NT2/D1 (cell line): ENCODE data around the gene SLC7A5.
"Not testable (repeated sequence)": the region's sequence is repeated elsewhere in the genome, so short reads cannot be mapped to it uniquely, and the experiment has no call there.

ENCODE experiments used
- DNase-seq: peaks from one replicate; pipeline ENCODE4 v3.0.0-alpha.2; 2011; ENCODE audit warnings: low read depth, low spot score
- H3K27me3 ChIP-seq: 2 replicates; pipeline ENCODE4 v1.6.0; 2011; ENCODE audit warnings: mild to moderate bottlenecking; ENCODE audit not compliant: insufficient read length, insufficient read depth
- H3K36me3 ChIP-seq: 2 replicates; pipeline ENCODE4 v1.6.1; 2011; ENCODE audit warnings: mild to moderate bottlenecking, low read length, mixed read lengths; ENCODE audit not compliant: insufficient read depth, insufficient read length
- H3K4me1 ChIP-seq: 2 replicates; pipeline ENCODE4 v1.5.1; 2011; ENCODE audit not compliant: insufficient read depth, insufficient read length
- H3K4me3 ChIP-seq: 2 replicates; pipeline ENCODE4 v1.5.1; 2011; ENCODE audit warnings: low read depth; ENCODE audit not compliant: insufficient read length
- H3K9ac ChIP-seq: 2 replicates; pipeline ENCODE4 v1.6.0; 2011; ENCODE audit warnings: low read depth; ENCODE audit not compliant: insufficient read length
- H3K9me3 ChIP-seq: 2 replicates; pipeline ENCODE4 v1.5.1; 2011; ENCODE audit warnings: mild to moderate bottlenecking, low read length; ENCODE audit not compliant: insufficient read depth
- SUZ12 ChIP-seq: IDR thresholded peaks from 2 replicates; pipeline ENCODE4 v1.6.1; 2011; ENCODE audit not compliant: insufficient read length, insufficient read depth; ENCODE audit errors: extremely low read depth
- YY1 ChIP-seq: IDR thresholded peaks from 2 replicates; pipeline ENCODE4 v1.6.1; 2011; ENCODE audit not compliant: insufficient read length, insufficient read depth
- ZNF274 ChIP-seq: IDR thresholded peaks from 2 replicates; pipeline ENCODE4 v1.6.1; 2011; ENCODE audit warnings: mild to moderate bottlenecking, low read depth, low read length

SLC7A5 gene

DNA sequence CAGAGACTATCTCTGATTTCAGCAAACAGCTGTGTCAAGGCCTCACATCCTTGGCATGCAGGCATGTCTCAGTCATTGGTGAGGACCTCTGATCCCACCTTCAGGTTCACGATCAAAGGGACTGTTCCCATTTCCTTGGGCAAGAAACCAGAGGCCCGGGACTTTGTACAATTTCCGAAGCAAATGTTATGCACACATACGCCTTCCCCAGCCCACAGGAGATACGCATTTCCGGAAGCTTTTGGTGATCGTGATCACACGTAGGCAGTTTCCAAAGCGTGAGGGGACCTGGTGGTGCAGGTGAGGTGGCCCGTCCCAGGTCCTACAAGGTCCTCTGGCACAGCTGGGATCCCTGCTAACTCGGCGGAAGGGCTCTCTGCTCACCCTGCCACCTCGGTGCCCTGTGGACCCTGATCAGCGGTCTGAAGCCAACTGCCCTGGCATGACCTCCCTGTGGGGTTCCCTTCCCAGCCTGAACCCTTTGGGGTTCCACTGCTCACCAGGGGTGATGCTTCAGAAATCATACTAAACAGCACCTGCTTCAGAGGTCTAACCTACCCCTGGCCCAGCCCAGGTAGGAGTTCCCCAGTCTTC lies 74.7 kb downstream of the SLC7A5 start:
- Histone ChIP-seq H3K4me1 (no peaks in the 10 kb centered on the region), H3K9me3 (no peaks in the 10 kb centered on the region), H3K27me3 (no peaks in the 10 kb centered on the region), H3K9ac (no peak overlapping the region), H3K36me3 (no peaks in the 10 kb centered on the region), H3K4me3 (no peak overlapping the region)
- no peak for DNase-seq
- no peak for TF ChIP-seq ZNF274
- no peak for TF ChIP-seq YY1
- no peak for TF ChIP-seq SUZ12

DNA sequence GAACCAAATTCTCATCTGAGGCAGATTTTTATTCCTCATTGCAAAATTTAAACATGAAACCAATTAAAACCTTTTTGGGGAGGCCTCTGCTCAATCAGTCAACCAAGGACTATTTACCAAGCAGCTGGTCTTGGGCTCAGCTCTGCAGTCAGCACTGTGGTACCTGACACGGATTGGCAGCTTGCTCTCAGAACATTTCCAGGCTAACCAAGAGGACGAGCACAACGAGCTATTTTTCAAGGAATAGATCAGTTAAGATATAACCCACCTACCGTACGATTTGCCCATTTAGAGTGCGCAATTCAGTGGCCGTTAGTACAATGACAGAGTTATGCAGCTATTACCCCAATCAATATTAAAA lies 77.1 kb downstream of the SLC7A5 start:
- H3K4me1 ChIP-seq, result no peaks in the 10 kb centered on the region
- H3K36me3 ChIP-seq, result no peaks in the 10 kb centered on the region
- no peaks in the 10 kb centered on the region for H3K9me3 ChIP-seq
- no peak for DNase-seq
- no peaks in the 10 kb centered on the region for H3K27me3 ChIP-seq
- no peak overlapping the region for H3K4me3 ChIP-seq
- no peak overlapping the region for H3K9ac ChIP-seq
- TF ChIP-seq SUZ12 (no peak), ZNF274 (no peak), YY1 (no peak)

DNA sequence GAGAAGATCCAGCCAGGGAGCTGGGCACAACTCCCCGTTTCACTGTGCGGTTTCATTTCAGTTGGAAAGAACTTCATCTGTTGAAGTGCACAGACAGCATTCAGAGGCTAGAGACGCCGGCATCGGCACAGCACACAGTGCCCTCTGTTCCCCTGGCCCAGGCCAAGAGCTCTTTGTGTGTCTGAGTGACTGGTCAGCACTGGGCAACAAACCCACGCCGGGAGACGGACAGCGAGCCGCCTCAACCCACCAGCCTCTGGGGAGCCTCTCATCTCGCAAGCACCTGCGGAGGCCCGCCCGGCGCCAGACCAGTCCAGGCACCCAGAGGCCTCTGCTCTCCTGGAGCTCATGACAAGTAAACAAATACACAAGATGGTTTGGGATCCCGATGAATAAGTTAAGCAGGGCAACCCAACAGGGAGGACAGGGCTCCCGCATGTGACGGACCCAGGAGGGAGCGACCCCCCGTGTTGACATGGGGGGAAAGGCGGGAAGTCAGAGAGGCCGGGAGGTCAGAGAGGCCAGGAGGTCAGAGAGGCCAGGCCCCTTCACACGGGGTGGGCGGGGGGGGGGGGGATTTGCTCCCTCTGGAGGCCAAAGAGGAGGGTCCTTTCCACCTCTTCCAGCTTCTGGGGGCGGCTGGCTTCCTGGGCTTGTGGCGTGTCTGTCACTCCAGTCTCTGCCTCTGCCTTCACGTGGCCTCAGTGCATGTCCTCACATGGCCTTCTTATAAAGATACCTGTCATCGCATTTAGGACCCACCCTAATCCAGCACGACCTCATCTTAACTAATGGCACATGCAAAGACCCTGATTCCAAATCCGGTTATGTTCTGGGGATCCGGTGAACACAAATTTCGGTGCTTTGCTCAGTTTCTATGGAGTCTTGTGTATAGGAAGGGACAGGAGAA lies 77.8 kb downstream of the SLC7A5 start:
- no peak for DNase-seq
- H3K27me3 ChIP-seq, result no peaks in the 10 kb centered on the region
- no peaks in the 10 kb centered on the region for H3K4me1 ChIP-seq
- H3K9me3 ChIP-seq, result no peaks in the 10 kb centered on the region
- H3K9ac ChIP-seq, result no peak overlapping the region
- H3K36me3 ChIP-seq, result no peaks in the 10 kb centered on the region
- no peak for TF ChIP-seq ZNF274
- TF ChIP-seq SUZ12, result no peak
- no peak for TF ChIP-seq YY1
- no peak overlapping the region for H3K4me3 ChIP-seq

DNA sequence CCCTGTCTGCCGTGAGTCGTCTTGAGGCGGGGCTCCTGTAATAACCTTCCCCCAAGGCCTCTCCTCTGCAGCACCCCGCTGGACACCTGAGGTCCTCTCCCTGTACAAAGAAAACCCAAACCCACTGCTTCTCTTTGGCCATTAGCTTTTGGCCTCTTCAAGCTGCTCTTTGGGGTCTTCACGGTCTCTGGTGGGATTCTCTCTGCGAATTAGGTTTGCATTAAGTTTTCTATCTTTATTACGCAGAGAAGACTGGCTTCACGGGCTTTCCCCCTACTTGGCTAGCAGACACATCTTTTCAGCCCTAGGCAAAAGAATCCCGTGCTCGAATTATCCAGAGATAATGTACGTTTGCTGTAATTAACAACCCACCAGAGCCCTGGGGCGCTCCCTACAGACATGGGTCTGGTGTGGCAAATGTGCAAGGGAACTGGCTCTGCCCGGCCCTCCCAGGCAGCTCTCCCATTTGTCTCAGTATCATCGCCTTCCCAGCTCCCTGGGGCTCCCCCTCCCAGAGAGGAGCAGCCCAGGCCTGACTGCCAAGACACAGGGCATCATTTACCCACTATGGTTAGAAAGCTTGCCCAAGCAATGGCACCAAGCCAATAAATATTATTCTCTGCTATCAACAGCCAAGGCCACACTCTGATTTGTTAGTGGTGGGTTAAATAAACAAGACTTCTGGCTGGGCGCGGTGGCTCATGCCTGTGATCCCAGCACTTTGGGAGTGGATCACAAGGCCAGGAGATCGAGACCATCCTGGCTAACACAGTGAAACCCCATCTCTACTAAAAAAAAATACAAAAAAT lies 78.8 kb downstream of the SLC7A5 start:
- H3K4me3 ChIP-seq, result no peak overlapping the region
- H3K27me3 ChIP-seq, result no peaks in the 10 kb centered on the region
- no peak for DNase-seq
- H3K9me3 ChIP-seq, result no peaks in the 10 kb centered on the region
- H3K4me1 ChIP-seq, result no peaks in the 10 kb centered on the region
- no peak overlapping the region for H3K9ac ChIP-seq
- H3K36me3 ChIP-seq, result no peaks in the 10 kb centered on the region
- TF ChIP-seq YY1, result no peak
- no peak for TF ChIP-seq ZNF274
- no peak for TF ChIP-seq SUZ12

DNA sequence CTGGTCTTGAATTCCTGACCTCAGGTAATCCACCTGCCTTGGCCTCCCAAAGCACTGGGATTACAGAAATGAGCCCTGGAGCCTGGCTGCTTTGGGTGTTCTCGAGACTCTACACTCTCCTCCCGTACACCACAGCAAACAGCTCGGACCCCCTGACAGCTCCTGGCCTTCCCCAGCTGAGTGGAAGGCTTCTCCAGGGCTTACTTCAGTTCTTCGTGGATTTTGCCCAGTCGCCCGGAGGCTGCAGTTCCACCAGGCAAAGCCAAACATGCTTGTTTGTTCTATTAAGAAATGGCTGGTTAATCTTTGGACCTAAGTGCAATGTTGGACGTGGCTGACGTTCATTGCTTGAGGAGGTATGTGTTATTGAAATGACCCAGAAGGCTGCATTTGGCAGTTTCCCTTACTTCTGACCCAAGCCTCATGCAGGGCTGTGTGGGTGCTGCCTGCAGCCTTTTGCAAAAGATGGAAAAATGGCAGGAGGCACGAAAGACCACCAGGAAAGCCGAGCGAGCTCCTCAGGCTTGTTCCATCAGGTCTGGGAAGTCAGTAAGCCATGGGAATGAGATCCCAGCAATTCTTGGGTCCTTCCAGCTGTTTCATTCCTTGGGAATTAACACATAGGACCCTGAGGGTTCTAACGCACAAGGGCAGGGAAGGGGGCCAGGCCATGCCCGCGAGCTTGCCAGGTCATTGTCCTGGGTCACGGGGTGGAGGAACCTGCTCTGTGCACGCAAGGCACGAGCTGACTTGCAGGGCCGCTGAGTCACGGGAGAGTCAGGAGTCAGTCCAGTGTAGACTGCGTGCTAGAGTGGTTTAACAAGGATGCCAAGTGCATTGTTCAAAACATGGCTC lies 79.6 kb downstream of the SLC7A5 start:
- peak overlapping the region; percentile 3 for H3K9ac ChIP-seq
- H3K4me3 ChIP-seq, result no peak overlapping the region
- H3K9me3 ChIP-seq, result no peaks in the 10 kb centered on the region
- peaks cover 5% of the 10 kb centered on the region for H3K4me1 ChIP-seq
- H3K36me3 ChIP-seq, result no peaks in the 10 kb centered on the region
- H3K27me3 ChIP-seq, result no peaks in the 10 kb centered on the region
- TF ChIP-seq YY1, result no peak
- TF ChIP-seq ZNF274, result no peak
- TF ChIP-seq SUZ12, result no peak
- DNase-seq, result no peak

DNA sequence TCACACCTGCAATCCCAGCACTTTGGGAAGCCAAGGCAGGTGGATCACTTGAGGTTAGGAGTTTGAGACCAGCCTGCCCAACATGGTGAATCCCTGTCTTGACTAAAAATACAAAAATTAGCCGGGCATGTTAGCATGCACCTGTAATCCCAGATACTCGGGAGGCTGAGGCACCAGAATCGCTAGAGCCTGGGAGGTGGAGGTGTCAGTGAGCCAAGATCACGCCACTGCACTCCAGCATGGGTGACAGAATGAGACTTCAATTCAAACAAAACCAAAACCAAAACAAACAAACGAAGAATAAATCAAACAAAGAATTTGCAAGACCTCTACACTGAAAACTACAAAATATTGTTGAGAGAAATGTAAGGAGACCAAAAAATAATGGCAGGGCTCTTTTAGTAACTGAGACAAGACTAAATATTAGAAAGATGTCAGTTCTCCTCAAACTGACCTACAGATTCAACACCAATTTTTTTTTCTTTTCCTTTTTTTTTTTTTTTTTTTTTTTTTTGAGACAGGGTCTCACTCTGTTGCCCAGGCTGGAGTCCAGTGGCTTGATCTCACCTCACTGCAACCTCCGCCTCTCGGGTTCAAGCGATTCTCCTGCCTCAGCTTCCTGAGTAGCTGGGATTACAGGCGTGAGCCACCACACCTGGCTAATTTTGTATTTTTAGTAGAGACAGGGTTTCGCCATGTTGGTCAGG lies 80.4 kb downstream of the SLC7A5 start:
- H3K4me1 ChIP-seq, H3K36me3 ChIP-seq: not testable (repeated sequence)

DNA sequence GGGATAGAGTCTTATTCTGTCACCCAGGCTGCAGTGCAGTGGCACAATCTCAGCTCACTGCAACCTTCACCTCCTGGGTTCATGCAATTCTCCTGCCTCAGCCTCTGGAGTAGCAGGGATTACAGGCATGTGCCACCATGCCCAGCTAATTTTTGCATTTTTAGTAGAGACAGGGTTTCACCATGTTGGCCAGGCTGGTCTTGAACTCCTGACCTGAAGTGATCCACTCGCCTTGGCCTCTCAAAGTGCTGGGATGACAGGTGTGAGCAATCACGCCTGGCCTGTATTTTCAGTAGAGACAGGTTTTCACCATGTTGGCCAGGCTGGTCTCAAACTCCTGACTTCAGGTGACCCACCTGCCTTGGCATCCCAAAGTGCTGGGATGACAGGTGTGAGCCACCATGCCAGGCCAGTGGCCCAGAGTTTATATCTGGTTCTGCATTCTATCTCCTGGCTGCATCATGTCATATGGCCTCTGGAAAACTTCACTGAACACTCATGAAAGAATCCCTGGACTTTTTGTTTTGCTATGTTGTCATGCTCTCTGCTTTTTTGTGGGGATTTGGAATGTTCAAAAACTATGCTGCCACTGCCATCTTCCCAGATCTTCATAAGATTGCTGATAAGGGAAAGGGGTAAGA lies 81.7 kb downstream of the SLC7A5 start:
- not testable (repeated sequence) for H3K4me3 ChIP-seq, DNase-seq, H3K9me3 ChIP-seq, H3K4me1 ChIP-seq, H3K9ac ChIP-seq, H3K36me3 ChIP-seq, H3K27me3 ChIP-seq

More for the DNA sequence above, 80.4 kb downstream of the SLC7A5 start:
- not testable (repeated sequence) for H3K9me3 ChIP-seq, DNase-seq, H3K4me3 ChIP-seq, H3K9ac ChIP-seq, H3K27me3 ChIP-seq
